ENCODE measurements around the gene WT1.

The WT1 gene

DNA sequence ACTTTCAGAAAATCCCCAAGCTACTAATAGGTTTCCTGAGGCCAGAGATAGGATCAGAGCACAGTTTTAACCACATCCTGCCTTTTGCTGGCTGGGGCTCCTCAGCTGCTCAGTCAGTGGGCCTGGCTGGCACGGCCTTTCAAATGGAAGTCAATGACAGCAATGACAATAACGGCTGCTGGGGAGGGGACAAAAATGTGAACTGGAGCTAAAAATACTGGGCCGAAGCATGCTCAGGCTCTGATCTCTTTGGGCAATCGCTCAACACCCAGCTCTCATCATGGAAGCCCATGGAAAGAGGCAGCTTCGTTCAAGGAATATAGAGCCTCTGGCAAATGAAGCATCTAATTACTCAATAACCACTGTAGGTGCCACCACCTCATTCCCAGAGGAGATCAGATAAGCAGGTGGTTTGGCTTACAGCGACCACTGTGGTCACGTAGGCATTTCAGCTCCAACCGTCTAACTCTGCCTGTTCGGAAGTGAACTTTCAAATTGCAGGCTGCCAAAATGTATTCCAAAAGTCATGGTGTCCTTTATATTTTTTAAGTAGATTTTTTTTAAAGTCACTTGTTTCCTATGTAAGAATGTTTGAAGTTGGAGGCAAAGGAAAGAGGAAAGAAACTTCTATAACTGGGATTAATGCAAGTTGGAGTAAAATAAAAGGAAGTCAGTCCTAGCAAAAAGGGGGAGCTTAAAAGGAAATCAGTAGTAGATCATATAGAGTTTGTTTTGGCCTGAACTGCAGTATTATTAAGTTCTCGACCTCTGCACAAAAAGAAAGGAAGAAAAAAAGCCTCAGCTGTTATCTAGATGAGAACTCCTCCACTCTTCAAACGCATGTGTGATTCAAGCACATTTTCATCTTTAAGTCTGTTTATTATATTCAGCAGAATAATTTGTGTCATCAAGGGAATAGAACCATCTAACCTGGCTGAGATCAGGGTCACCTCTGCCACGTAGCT, 14.1 kb downstream of the WT1 start:
- TF ChIP-seq GATA3 (IDR thresholded peaks at IDR 0.05; ENCODE audit: low read depth, low read length), result no peak

DNA sequence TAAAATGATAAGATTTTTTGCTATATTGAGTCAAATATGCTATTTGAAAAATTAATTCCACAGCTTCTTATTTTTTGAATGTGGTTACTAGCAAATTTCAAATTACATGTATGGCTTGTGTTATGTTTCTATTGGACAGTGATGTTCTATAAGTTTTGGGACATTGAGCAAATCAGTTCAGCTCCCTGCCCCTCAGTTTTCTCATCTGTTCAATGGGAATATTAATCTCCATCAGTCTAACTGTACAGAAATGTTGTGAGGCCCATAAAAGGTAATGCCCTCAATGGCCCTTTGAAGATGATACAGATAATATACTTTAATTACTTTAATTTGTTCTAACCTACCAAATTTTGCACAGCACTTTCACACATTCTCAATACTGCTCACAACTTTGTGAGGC, 15.2 kb downstream of the WT1 start:
- TF ChIP-seq GATA3 (IDR thresholded peaks at IDR 0.05; ENCODE audit: low read depth, low read length), result no peak
- no peak for TF ChIP-seq GATA2 (IDR thresholded peaks at IDR 0.05; ENCODE audit: low read depth, low read length)

DNA sequence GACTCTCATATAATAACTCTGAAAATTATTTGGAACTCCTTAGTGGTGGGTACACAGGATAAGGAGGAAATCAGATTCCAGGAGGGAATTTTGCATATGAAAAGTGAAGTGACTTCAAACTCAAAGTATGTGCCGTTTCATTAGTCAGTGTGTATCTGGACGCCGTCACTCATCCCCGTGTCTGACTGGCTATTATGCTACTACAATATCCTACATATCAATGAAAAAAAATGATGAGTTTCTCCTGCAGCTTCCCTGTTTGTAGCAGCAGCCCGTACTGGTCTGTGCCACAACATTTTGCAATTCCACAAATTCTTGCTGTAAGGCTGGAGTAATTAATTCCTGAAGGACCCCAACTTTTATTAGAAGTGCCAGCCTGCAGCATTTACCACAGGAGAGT, 16.5 kb downstream of the WT1 start:
- TF ChIP-seq GATA3 (IDR thresholded peaks at IDR 0.05; ENCODE audit: low read depth, low read length), result no peak
- TF ChIP-seq GATA2 (IDR thresholded peaks at IDR 0.05; ENCODE audit: low read depth, low read length), result no peak

DNA sequence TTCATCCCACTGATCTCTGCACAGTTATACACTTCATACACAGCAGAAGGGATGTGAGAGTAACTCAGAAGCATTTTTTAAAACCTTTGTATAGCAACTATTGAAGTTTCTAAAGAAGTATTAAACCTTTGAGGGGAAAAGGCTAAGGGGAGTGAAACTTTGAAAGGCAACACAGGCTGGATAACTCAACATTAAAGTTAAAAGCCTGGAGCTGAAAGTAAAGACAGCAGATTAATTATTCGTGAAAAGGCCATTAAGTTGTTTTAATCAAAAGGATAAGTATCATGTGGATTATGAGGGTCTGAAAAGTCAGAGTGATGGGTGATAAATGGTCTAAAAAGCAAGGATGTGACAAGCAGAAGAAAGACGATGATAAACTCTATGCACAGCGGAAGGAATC, 17.5 kb downstream of the WT1 start:
- TF ChIP-seq GATA2 (IDR thresholded peaks at IDR 0.05; ENCODE audit: low read depth, low read length), result no peak
- no peak for TF ChIP-seq GATA3 (IDR thresholded peaks at IDR 0.05; ENCODE audit: low read depth, low read length)

DNA sequence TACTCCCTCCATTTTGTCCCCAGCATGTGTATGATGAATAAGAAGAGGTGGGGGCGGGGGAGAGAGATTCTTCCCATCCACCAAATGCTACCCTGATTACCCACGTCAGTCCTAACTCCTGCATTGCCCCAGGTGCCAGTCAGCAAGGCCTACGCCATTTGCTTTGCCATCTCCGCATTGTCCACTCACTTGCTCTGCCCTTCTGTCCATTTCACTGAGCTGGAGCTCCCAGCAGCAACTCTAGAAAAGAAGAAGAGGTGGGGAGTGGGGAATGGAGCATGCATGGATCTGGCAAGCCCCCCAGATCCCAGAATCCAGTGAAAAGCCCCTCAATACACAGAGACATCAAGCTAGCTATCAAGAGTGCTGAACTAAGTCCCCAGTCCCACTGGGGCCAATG, 19.0 kb downstream of the WT1 start:
- TF ChIP-seq GATA3 (IDR thresholded peaks at IDR 0.05; ENCODE audit: low read depth, low read length) (no peak), GATA2 (IDR thresholded peaks at IDR 0.05; ENCODE audit: low read depth, low read length) (no peak)

DNA sequence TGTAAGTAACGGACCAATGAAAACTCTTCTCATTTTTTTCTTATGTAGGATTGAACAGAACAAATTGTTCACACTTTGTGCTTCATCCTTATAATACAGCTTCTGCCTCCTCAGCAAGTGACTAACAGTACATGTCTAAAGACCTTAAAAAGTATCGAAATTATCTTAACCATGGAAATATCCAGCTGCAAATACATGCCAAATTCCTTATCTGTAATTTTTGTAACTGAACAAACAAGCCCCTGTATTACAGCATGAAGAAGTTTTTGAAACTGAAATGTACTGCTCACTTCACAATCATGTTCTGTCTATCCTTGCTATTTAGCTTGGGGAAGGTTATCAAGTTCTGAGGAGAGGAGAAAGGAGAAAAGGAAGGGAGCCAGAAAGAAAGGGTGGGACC, 20.4 kb downstream of the WT1 start:
- TF ChIP-seq GATA3 (IDR thresholded peaks at IDR 0.05; ENCODE audit: low read depth, low read length) (no peak), GATA2 (IDR thresholded peaks at IDR 0.05; ENCODE audit: low read depth, low read length) (no peak)

DNA sequence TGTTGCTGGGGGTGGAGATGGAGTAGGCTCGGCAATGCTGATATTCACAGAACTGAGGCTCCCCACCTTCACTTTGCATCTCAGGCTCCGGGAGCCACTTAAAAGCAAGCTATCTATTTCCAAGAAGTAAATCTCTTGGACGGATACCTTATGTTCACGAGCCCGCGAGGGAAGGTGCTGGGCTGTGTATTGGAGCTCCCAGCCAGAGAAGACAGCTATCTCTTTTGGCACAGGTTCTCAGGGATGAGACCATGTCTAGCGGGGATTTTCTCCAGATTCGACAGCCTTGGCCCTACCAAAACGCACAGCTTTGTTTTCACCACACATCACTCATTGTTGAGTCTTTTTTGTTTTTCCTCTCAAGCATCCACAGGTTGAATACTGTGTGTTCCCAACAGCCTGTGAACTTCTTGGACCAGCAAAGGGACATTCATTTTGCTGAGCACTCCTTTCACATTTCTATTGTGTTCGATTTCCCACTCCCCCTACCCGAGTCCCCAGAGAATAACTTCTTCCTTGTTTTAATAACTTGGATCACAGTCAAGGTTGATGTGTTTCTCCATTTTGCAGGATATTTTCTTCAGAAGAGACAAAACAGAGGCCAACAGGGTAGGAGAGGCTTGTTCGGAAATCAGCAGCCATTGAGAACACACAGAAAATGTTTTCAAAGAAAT, 23.3 kb downstream of the WT1 start:
- TF ChIP-seq GATA3 (IDR thresholded peaks at IDR 0.05; ENCODE audit: low read depth, low read length) (no peak), GATA2 (IDR thresholded peaks at IDR 0.05; ENCODE audit: low read depth, low read length) (no peak)

DNA sequence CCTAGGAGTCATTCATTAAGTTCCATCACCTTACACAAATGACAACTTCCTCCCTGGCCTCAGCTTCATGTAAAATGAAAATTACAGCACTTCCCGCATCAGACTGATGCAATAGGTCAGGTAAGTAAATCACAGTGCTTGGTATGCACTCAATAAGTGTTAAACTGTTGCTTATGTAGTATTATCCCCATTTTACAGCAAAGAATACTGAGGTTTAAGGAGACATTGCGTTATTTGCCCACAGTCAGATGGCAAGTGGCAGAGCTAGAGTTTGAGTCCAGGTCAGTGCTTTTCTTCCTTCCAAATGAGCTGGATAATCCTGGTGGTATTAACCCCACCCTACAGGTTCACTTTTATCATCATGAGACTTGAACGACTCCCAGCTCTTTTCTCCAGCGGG, 29.7 kb downstream of the WT1 start:
- TF ChIP-seq GATA3 (IDR thresholded peaks at IDR 0.05; ENCODE audit: low read depth, low read length) (no peak), GATA2 (IDR thresholded peaks at IDR 0.05; ENCODE audit: low read depth, low read length) (no peak)

DNA sequence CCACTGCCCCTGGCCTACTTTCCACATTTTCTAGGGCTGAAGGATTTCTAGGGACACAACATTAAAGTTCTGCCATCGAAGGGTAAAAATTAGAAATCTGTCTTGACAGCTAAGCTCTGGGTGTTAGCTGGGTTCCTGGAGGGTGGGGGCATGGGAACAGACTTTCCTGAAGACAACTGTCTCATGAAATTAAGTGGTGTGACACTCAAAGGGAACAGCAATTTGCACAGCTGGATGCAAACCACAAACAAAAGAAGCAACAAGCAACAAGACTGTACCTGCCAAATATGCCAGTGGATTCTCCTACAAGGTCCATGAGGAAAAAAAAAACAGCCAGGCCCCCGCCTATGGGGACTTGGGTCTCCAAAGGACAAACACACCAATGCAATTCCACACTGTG, 32.5 kb downstream of the WT1 start:
- TF ChIP-seq GATA3 (IDR thresholded peaks at IDR 0.05; ENCODE audit: low read depth, low read length) (no peak), GATA2 (IDR thresholded peaks at IDR 0.05; ENCODE audit: low read depth, low read length) (no peak)

DNA sequence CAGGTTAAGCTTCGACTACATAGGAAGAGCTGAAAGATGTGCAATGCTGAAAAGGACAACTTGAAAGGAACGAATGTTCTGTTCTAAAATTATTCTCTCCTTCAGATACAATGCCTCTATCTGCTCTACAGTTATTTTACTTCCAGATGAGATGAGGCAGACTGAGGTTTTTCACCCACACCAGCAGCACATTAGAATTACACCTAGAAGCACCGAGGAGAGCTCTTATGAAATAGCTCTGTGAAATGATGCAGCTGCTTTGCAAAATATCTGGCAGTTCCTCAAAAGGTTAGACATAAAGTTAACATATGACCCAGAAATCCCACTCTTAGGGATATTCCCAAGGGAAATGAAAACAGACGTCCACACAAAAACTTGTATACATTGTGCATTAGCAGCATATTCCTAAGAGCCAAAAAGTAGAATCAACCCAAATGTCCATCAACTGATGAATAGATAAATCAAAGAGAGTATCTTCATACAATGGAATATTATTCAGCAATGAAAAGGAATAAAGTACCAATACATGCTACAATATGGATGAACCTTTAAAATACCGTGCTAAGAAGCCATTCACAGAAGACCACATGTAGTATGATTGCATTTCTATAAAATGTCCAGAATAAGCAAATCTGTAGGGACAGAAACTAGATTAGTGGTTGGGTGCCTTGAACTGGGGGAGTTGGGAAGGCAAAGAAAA, 34.5 kb downstream of the WT1 start:
- no peak for TF ChIP-seq GATA3 (IDR thresholded peaks at IDR 0.05; ENCODE audit: low read depth, low read length)
- TF ChIP-seq GATA2 (IDR thresholded peaks at IDR 0.05; ENCODE audit: low read depth, low read length), result no peak

DNA sequence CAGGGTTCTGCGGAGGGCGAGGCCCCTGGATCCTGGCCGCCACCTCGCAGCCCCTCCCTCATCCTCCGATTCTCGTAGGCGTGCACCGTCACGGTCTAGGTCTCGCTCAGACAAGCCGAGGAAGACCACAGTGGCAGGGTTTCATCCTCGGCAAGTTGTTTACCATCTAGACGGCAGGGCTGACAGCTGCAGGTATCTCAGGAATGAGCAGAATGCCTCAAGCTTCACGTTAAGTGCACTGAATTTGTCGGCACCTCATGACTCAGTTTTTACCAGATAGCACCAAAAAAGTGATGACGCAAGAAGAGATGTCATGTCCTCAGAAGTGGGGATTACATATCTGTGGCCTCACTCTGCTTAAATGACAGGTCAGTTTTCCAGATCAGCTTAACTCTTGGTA, 35.1 kb downstream of the WT1 start:
- no peak for TF ChIP-seq GATA2 (IDR thresholded peaks at IDR 0.05; ENCODE audit: low read depth, low read length)

DNA sequence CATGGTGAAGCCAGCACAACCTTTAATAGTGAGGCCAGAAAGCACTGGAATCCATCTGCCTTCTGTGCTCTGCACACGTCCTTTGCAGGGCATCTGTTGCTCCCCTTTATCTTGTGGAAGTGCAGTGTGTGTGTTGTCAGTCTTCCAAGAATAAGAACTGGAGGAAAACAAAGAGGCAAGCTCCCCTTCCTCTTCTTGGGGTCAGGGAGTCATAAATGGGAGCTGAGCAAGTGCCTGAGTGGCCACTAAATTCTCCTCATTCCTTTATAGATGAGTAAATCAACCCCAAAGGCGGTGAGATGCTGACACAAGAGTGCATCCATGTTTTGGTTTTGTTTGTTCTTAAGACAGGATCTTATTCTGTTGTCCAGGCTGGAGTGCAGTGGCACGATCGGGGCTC, 38.3 kb downstream of the WT1 start:
- TF ChIP-seq GATA3 (IDR thresholded peaks at IDR 0.05; ENCODE audit: low read depth, low read length) (no peak), GATA2 (IDR thresholded peaks at IDR 0.05; ENCODE audit: low read depth, low read length) (no peak)

DNA sequence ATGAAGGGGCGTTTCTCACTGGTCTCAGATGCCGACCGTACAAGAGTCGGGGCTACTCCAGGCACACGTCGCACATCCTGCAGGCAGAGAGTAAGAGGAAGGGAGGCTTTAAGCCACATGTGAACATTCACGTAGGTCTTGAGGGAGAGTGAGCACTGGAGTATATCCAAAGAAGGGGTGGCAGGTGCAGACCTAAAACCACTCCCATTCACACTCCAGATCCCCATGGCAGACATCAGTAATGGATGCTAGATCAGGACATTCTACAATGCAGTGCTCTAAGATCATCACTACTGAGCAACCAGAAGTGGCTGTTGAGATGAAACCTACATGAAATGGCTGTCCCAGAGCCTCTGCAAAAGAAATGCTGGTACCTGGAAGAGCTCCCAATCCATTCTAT, 39.0 kb downstream of the WT1 start:
- TF ChIP-seq GATA3 (IDR thresholded peaks at IDR 0.05; ENCODE audit: low read depth, low read length) (no peak), GATA2 (IDR thresholded peaks at IDR 0.05; ENCODE audit: low read depth, low read length) (no peak)

DNA sequence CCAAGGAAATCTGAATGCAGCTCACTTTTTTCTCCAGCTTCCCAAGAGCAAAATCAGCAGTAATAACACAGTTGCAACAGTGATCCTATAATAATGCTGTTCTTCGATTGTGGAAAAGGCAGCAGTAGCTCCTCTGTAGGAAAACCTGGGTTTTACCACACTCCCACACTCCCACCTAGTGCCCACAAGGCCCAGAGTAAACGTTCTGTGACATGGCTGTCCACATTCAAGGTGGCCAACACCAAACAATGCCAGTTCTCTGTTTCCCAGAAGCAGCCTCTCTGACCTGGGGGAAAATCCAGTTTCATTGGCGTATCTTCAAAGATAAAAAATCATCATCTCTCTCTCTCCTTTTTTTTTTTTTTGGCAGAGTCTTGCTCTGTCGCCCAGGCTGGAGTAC, 40.2 kb downstream of the WT1 start:
- TF ChIP-seq GATA3 (IDR thresholded peaks at IDR 0.05; ENCODE audit: low read depth, low read length) (no peak), GATA2 (IDR thresholded peaks at IDR 0.05; ENCODE audit: low read depth, low read length) (no peak)

DNA sequence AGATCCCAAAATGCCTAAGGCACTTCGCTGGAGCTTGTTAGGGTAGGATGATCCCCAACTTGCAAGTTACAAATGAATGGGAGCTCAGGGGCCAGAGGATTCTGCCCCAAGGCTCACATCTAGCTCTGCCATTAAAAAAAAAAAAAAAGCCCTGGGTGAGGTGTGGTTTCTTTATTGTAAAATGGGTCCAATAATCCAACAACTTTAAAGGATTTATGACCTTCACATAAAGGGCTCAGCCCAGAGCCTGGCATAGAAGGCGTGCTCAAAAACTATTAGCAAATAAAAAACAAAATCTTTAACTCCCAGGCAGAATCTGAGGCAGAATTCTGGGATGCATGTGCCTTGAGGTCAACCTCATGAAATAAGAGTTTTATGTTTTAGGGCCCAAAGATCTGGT, 42.5 kb downstream of the WT1 start:
- no peak for TF ChIP-seq GATA2 (IDR thresholded peaks at IDR 0.05; ENCODE audit: low read depth, low read length)
- no peak for TF ChIP-seq GATA3 (IDR thresholded peaks at IDR 0.05; ENCODE audit: low read depth, low read length)

All from SH-SY5Y (cell line).